Measurements from ENCODE around the gene INTS6.

INTS6 gene

GRCh38 chr13:51405176-51405575, 47.7 kb downstream of the INTS6 start:
- Histone ChIP-seq H3K9ac (ENCODE audit: low read length in 2 of 2) (no peak overlapping the region), H3K36me3 (ENCODE audit: control insufficient read depth in 2 of 2, insufficient read depth in 2 of 2, low read length in 2 of 2) (no peaks in the 10 kb centered on the region), H3K27ac (ENCODE audit: low read length) (no peak overlapping the region), H3K9me3 (ENCODE audit: control insufficient read depth in 2 of 2, low read length in 2 of 2) (no peaks in the 10 kb centered on the region), H3K4me3 (ENCODE audit: low read length in 2 of 2) (no peak overlapping the region), H3K27me3 (ENCODE audit: control insufficient read depth in 1 of 2, insufficient read depth in 2 of 2, low read length in 2 of 2) (no peaks in the 10 kb centered on the region), H3K4me1 (ENCODE audit: control insufficient read depth, insufficient read depth, low read length) (no peaks in the 10 kb centered on the region)

GRCh38 chr13:51397262-51397941, 55.4 kb downstream of the INTS6 start:
- H3K27me3 ChIP-seq (ENCODE audit: control insufficient read depth in 1 of 2, insufficient read depth in 2 of 2, low read length in 2 of 2) = no peaks in the 10 kb centered on the region
- H3K36me3 ChIP-seq (ENCODE audit: control insufficient read depth in 2 of 2, insufficient read depth in 2 of 2, low read length in 2 of 2) = no peaks in the 10 kb centered on the region
- H3K27ac ChIP-seq (ENCODE audit: low read length) = peak overlapping the region; percentile 7
- H3K4me1 ChIP-seq (ENCODE audit: control insufficient read depth, insufficient read depth, low read length) = peaks cover 6% of the 10 kb centered on the region
- no peak overlapping the region for H3K9ac ChIP-seq (ENCODE audit: low read length in 2 of 2)
- no peaks in the 10 kb centered on the region for H3K9me3 ChIP-seq (ENCODE audit: control insufficient read depth in 2 of 2, low read length in 2 of 2)
- H3K4me3 ChIP-seq (ENCODE audit: low read length in 2 of 2) = no peak overlapping the region

- Histone ChIP-seq H3K36me3 (ENCODE audit: control insufficient read depth in 2 of 2, insufficient read depth in 2 of 2, low read length in 2 of 2) (no peaks in the 10 kb centered on the region), H3K9me3 (ENCODE audit: control insufficient read depth in 2 of 2, low read length in 2 of 2) (no peaks in the 10 kb centered on the region), H3K4me1 (ENCODE audit: control insufficient read depth, insufficient read depth, low read length) (peaks cover 6% of the 10 kb centered on the region), H3K27ac (ENCODE audit: low read length) (no peak overlapping the region), H3K27me3 (ENCODE audit: control insufficient read depth in 1 of 2, insufficient read depth in 2 of 2, low read length in 2 of 2) (no peaks in the 10 kb centered on the region), H3K4me3 (ENCODE audit: low read length in 2 of 2) (no peak overlapping the region), H3K9ac (ENCODE audit: low read length in 2 of 2) (no peak overlapping the region)
These were observed 56.5 kb downstream of the INTS6 start for GRCh38 chr13:51396352-51396751.

GRCh38 chr13:51394724-51395123, 58.1 kb downstream of the INTS6 start:
- Histone ChIP-seq H3K4me3 (ENCODE audit: low read length in 2 of 2) (no peak overlapping the region), H3K4me1 (ENCODE audit: control insufficient read depth, insufficient read depth, low read length) (peaks cover 6% of the 10 kb centered on the region), H3K9me3 (ENCODE audit: control insufficient read depth in 2 of 2, low read length in 2 of 2) (no peaks in the 10 kb centered on the region), H3K27me3 (ENCODE audit: control insufficient read depth in 1 of 2, insufficient read depth in 2 of 2, low read length in 2 of 2) (no peaks in the 10 kb centered on the region), H3K27ac (ENCODE audit: low read length) (no peak overlapping the region), H3K9ac (ENCODE audit: low read length in 2 of 2) (no peak overlapping the region), H3K36me3 (ENCODE audit: control insufficient read depth in 2 of 2, insufficient read depth in 2 of 2, low read length in 2 of 2) (no peaks in the 10 kb centered on the region)

GRCh38 chr13:51385114-51385513, 67.7 kb downstream of the INTS6 start:
- no peaks in the 10 kb centered on the region for H3K4me1 ChIP-seq (ENCODE audit: control insufficient read depth, insufficient read depth, low read length)
- no peaks in the 10 kb centered on the region for H3K9me3 ChIP-seq (ENCODE audit: control insufficient read depth in 2 of 2, low read length in 2 of 2)
- peaks cover 0 to 11% of the 10 kb centered on the region in 2 donors for H3K36me3 ChIP-seq (ENCODE audit: control insufficient read depth in 2 of 2, insufficient read depth in 2 of 2, low read length in 2 of 2)
- H3K4me3 ChIP-seq (ENCODE audit: low read length in 2 of 2) = no peak overlapping the region
- H3K27ac ChIP-seq (ENCODE audit: low read length) = no peak overlapping the region
- no peaks in the 10 kb centered on the region for H3K27me3 ChIP-seq (ENCODE audit: control insufficient read depth in 1 of 2, insufficient read depth in 2 of 2, low read length in 2 of 2)
- no peak overlapping the region for H3K9ac ChIP-seq (ENCODE audit: low read length in 2 of 2)

GRCh38 chr13:51380269-51380668, 72.6 kb downstream of the INTS6 start:
- Histone ChIP-seq H3K27ac (ENCODE audit: low read length) (no peak overlapping the region), H3K4me3 (ENCODE audit: low read length in 2 of 2) (no peak overlapping the region), H3K9me3 (ENCODE audit: control insufficient read depth in 2 of 2, low read length in 2 of 2) (no peaks in the 10 kb centered on the region), H3K36me3 (ENCODE audit: control insufficient read depth in 2 of 2, insufficient read depth in 2 of 2, low read length in 2 of 2) (peaks cover 0 to 13% of the 10 kb centered on the region in 2 donors), H3K9ac (ENCODE audit: low read length in 2 of 2) (no peak overlapping the region), H3K27me3 (ENCODE audit: control insufficient read depth in 1 of 2, insufficient read depth in 2 of 2, low read length in 2 of 2) (no peaks in the 10 kb centered on the region), H3K4me1 (ENCODE audit: control insufficient read depth, insufficient read depth, low read length) (no peaks in the 10 kb centered on the region)

GRCh38 chr13:51373451-51373850, 79.4 kb downstream of the INTS6 start:
- no peak overlapping the region for H3K27ac ChIP-seq (ENCODE audit: low read length)

GRCh38 chr13:51371768-51372399, 81.0 kb downstream of the INTS6 start:
- H3K9me3 ChIP-seq (ENCODE audit: control insufficient read depth in 2 of 2, low read length in 2 of 2) = no peaks in the 10 kb centered on the region
- H3K27me3 ChIP-seq (ENCODE audit: control insufficient read depth in 1 of 2, insufficient read depth in 2 of 2, low read length in 2 of 2) = no peaks in the 10 kb centered on the region
- no peak overlapping the region for H3K4me3 ChIP-seq (ENCODE audit: low read length in 2 of 2)
- no peak overlapping the region for H3K27ac ChIP-seq (ENCODE audit: low read length)
- peaks cover 7 to 34% of the 10 kb centered on the region in 2 donors for H3K36me3 ChIP-seq (ENCODE audit: control insufficient read depth in 2 of 2, insufficient read depth in 2 of 2, low read length in 2 of 2)
- H3K4me1 ChIP-seq (ENCODE audit: control insufficient read depth, insufficient read depth, low read length) = no peaks in the 10 kb centered on the region
- H3K9ac ChIP-seq (ENCODE audit: low read length in 2 of 2) = no peak overlapping the region

More at GRCh38 chr13:51373451-51373850, 79.4 kb downstream of the INTS6 start:
- peaks cover 3 to 31% of the 10 kb centered on the region in 2 donors for H3K36me3 ChIP-seq (ENCODE audit: control insufficient read depth in 2 of 2, insufficient read depth in 2 of 2, low read length in 2 of 2)
- H3K9ac ChIP-seq (ENCODE audit: low read length in 2 of 2) = no peak overlapping the region
- no peak overlapping the region for H3K4me3 ChIP-seq (ENCODE audit: low read length in 2 of 2)
- no peaks in the 10 kb centered on the region for H3K9me3 ChIP-seq (ENCODE audit: control insufficient read depth in 2 of 2, low read length in 2 of 2)
- no peaks in the 10 kb centered on the region for H3K27me3 ChIP-seq (ENCODE audit: control insufficient read depth in 1 of 2, insufficient read depth in 2 of 2, low read length in 2 of 2)
- H3K4me1 ChIP-seq (ENCODE audit: control insufficient read depth, insufficient read depth, low read length) = no peaks in the 10 kb centered on the region

GRCh38 chr13:51370811-51371210, 82.0 kb downstream of the INTS6 start:
- H3K36me3 ChIP-seq (ENCODE audit: control insufficient read depth in 2 of 2, insufficient read depth in 2 of 2, low read length in 2 of 2) = peaks cover 8 to 34% of the 10 kb centered on the region in 2 donors
- H3K9ac ChIP-seq (ENCODE audit: low read length in 2 of 2) = no peak overlapping the region
- H3K4me1 ChIP-seq (ENCODE audit: control insufficient read depth, insufficient read depth, low read length) = no peaks in the 10 kb centered on the region

GRCh38 chr13:51370116-51370515, 82.7 kb downstream of the INTS6 start:
- Histone ChIP-seq H3K4me3 (ENCODE audit: low read length in 2 of 2) (no peak overlapping the region), H3K36me3 (ENCODE audit: control insufficient read depth in 2 of 2, insufficient read depth in 2 of 2, low read length in 2 of 2) (peaks cover 8 to 37% of the 10 kb centered on the region in 2 donors), H3K9me3 (ENCODE audit: control insufficient read depth in 2 of 2, low read length in 2 of 2) (no peaks in the 10 kb centered on the region), H3K4me1 (ENCODE audit: control insufficient read depth, insufficient read depth, low read length) (no peaks in the 10 kb centered on the region), H3K27me3 (ENCODE audit: control insufficient read depth in 1 of 2, insufficient read depth in 2 of 2, low read length in 2 of 2) (no peaks in the 10 kb centered on the region), H3K9ac (ENCODE audit: low read length in 2 of 2) (no peak overlapping the region), H3K27ac (ENCODE audit: low read length) (no peak overlapping the region)

More at GRCh38 chr13:51370811-51371210, 82.0 kb downstream of the INTS6 start:
- no peaks in the 10 kb centered on the region for H3K9me3 ChIP-seq (ENCODE audit: control insufficient read depth in 2 of 2, low read length in 2 of 2)
- H3K27ac ChIP-seq (ENCODE audit: low read length) = no peak overlapping the region
- H3K27me3 ChIP-seq (ENCODE audit: control insufficient read depth in 1 of 2, insufficient read depth in 2 of 2, low read length in 2 of 2) = no peaks in the 10 kb centered on the region
- no peak overlapping the region for H3K4me3 ChIP-seq (ENCODE audit: low read length in 2 of 2)

GRCh38 chr13:51364404-51365008, 88.3 kb downstream of the INTS6 start:
- Histone ChIP-seq H3K9ac (ENCODE audit: low read length in 2 of 2) (no peak overlapping the region), H3K4me1 (ENCODE audit: control insufficient read depth, insufficient read depth, low read length) (no peaks in the 10 kb centered on the region), H3K27ac (ENCODE audit: low read length) (no peak overlapping the region), H3K36me3 (ENCODE audit: control insufficient read depth in 2 of 2, insufficient read depth in 2 of 2, low read length in 2 of 2) (peaks cover 9 to 23% of the 10 kb centered on the region in 2 donors), H3K4me3 (ENCODE audit: low read length in 2 of 2) (no peak overlapping the region), H3K27me3 (ENCODE audit: control insufficient read depth in 1 of 2, insufficient read depth in 2 of 2, low read length in 2 of 2) (no peaks in the 10 kb centered on the region), H3K9me3 (ENCODE audit: control insufficient read depth in 2 of 2, low read length in 2 of 2) (no peaks in the 10 kb centered on the region)
